Lower leg skin (tissue), 4 donors: ENCODE results near the gene PACSIN3. TPM values are rescaled to one million over a fixed set of nuclear protein-coding genes. Genes with fewer than 3 reads are reported as not detected.

Experiments used
- DNase-seq, 2 donors: peaks; one replicate each; pipeline ENCODE4 v3.0.0-alpha.2; 2019; ENCODE audit warnings: low spot score in 2 of 2
- H3K4me3 ChIP-seq: fragments of 200-600 bp; sonication (generic); 2 replicates; pipeline ENCODE4 v1.5.1; 2017; ENCODE audit warnings: mild to moderate bottlenecking, low read depth; ENCODE audit not compliant: poor library complexity, severe bottlenecking
- POLR2A ChIP-seq, 2 donors: fragments of 450-650 bp; IDR thresholded peaks; one replicate each; pipeline ENCODE4 v1.6.1; 2016 to 2017; ENCODE audit warnings: antibody characterized with exemption in 2 of 2, mild to moderate bottlenecking in 1 of 2, moderate library complexity in 1 of 2
- WGBS, 2 donors: methylation state at CpG; one replicate each; pipeline ENCODE4 v1.1.5; 2018; 5-methylcytosine and 5-hydroxymethylcytosine counted together
- intact Hi-C: fragments of 100-400 bp; cut with DNase I; formaldehyde crosslinking; loops from one replicate; pipeline ENCODE4 v1.15.0; 2023; ENCODE audit warnings: low total_unique reads
- total RNA-seq, 4 donors: library from RNA; depleted of rRNA; stranded (reverse); fragments of >200 nt; gene quantifications; one replicate each; pipeline ENCODE4 v1.1.0, GENCODE V29; 2016
- TF ChIP-seq, protein P1 (sequence below), 3 donors: fragments of 450-650 bp; IDR thresholded peaks; one replicate each; pipeline ENCODE4 v1.5.1; 2016; ENCODE audit warnings: antibody characterized with exemption in 3 of 3, mild to moderate bottlenecking in 3 of 3, moderate library complexity in 2 of 3

Gene PACSIN3
- total RNA-seq, 4 donors from 2014 or later: 47.7 to 73.5 (median 58.4) TPM

DNA sequence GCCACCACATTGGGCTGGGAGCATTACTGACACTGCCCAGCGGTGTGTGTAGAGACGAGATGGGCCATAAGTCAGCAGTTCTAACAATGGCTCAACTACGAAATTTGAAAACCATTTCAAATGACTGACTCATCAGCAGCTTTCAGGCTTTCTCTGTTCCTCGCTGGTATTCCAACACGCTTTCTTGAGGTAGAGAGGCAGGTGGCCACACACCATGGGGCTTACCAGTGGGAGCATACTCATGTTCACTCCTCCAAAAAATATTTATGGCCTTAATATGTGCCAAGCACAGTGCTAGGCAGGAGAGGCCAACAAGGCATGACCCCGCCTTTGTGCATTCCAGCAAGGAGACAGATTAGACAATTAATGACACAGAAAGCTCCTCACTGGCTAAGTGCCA lies 29.9 kb downstream of the PACSIN3 start:
- WGBS, 2 donors: 73 to 80% methylated on average over 6 of the region's 6 CpGs
- no peak overlapping the region for H3K4me3 ChIP-seq
- intact Hi-C loops: no loop called here
- DNase-seq: no peak
- no peak for TF ChIP-seq POLR2A (IDR thresholded peaks at IDR 0.05)
- TF ChIP-seq, protein P1, sequence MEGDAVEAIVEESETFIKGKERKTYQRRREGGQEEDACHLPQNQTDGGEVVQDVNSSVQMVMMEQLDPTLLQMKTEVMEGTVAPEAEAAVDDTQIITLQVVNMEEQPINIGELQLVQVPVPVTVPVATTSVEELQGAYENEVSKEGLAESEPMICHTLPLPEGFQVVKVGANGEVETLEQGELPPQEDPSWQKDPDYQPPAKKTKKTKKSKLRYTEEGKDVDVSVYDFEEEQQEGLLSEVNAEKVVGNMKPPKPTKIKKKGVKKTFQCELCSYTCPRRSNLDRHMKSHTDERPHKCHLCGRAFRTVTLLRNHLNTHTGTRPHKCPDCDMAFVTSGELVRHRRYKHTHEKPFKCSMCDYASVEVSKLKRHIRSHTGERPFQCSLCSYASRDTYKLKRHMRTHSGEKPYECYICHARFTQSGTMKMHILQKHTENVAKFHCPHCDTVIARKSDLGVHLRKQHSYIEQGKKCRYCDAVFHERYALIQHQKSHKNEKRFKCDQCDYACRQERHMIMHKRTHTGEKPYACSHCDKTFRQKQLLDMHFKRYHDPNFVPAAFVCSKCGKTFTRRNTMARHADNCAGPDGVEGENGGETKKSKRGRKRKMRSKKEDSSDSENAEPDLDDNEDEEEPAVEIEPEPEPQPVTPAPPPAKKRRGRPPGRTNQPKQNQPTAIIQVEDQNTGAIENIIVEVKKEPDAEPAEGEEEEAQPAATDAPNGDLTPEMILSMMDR (IDR thresholded peaks at IDR 0.05): no peak

- no peak for TF ChIP-seq POLR2A (IDR thresholded peaks at IDR 0.05)
- TF ChIP-seq, protein P1 (IDR thresholded peaks at IDR 0.05): no peak
- intact Hi-C loops: no loop called here
- no peak overlapping the region for H3K4me3 ChIP-seq
- DNase-seq: no peak
- WGBS, 2 donors: 74 to 78% methylated on average over 4 of the region's 4 CpGs
Measured at GRCh38 chr11:47155879-47156278, 30.4 kb downstream of the PACSIN3 start.

DNA sequence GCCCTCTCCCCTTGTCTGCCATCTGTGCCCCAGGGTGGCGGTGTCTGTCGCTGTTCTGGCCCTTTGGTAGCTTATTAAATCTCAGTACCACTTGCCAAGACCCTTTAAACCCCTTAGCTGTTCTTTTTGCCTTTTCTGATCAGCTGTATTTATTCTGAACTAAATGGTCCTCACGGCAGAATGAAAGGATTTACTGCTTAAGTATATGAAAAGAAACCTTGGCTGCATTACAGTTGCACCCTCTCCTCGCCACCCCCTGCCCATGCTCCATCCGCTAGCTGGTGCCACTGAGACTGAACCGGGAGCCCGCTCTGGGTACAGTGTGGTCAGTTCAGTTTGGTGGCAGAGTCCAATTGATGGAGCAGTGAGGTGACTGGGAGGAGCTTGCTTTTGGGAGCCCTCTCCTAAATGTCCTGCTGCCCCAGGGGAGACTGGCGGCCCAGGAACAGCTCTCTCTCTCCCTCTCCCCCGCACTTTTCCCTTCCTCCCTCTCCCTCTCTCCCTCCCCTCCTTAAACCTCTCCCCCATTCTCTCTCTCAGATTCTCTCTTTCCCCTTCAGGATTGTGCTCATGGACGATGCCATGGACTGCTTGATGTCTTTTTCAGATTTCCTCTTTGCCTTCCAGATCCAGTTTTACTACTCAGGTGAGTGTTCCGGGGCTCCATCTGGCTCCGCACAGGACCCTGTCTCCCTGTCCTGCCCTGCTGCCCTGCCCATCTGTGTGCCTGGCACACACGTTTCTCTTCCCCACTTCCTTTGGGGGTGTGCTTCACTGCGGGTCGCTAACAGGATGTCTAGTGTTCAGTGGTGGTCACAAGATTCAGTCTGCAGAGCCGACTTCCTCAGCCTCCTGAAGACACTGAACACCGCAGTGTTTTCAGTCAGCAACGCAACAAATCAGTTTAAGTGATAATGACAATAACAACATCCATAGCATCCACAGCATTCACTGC lies 31.3 kb downstream of the PACSIN3 start:
- no peak for DNase-seq
- intact Hi-C loops: no loop called here
- H3K4me3 ChIP-seq: no peak overlapping the region
- 69 to 75% methylated on average over 18 of the region's 18 CpGs for WGBS, 2 donors
- TF ChIP-seq POLR2A (IDR thresholded peaks at IDR 0.05): no peak
- TF ChIP-seq, protein P1 (IDR thresholded peaks at IDR 0.05): no peak

DNA sequence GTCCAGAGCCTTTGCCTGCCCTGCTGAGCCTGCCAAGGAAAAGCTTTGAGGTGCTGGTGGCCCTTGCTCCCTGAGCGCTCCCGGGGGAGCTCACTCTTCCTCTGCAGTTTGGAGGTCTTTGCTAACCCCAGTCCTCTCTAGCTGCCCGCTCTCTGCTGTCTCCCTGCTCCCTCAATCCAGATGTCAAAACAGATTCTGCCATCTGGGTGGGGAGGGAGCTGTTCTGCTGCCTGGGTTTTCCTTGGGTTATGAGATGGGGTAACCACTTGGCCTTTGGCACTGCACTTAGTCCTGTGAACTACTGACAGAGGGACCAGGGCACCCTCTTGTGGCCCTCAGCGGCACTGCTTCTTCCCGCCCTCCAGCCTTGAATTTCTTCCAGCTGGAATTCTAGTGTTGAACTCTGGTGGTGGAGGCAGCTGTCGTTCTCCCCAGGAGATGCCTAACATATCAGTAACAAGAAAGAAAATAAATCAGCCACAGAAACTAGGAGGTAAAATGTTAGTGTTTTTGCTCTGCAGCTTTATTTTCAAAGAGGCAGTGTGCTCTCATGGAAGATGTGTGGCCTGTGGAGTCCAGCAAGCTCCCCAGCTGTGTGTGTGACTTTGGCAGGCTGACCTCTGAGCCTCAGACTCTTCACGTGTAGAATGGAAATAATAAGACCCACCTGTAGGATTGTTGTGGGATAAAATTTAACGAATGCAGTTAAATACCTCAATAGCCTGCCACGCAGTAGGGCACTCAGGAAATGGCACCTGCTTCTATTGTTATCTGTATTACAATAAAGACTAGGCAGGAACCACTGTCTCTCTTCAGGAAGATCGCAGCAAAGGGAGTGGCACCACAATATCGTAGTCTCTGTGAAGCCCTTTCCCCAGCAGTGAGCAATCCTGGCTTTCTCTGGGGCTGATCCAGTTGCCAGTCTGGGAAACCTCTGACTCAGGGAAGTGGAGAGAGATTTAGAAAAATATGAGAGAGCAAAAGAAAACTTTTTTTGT lies 33.0 kb downstream of the PACSIN3 start:
- intact Hi-C loops: no loop called here

More for the DNA sequence above, 33.0 kb downstream of the PACSIN3 start:
- no peak overlapping the region for H3K4me3 ChIP-seq
- WGBS, 2 donors: 37 to 40% methylated on average over 11 of the region's 11 CpGs
- DNase-seq: peak; percentile 83 to 96
- TF ChIP-seq, protein P1 (IDR thresholded peaks at IDR 0.05): peak in 1 of 3 donors; percentile 88
- TF ChIP-seq POLR2A (IDR thresholded peaks at IDR 0.05): no peak
